ENCODE data around the gene TNNI2.

Gene TNNI2

DNA sequence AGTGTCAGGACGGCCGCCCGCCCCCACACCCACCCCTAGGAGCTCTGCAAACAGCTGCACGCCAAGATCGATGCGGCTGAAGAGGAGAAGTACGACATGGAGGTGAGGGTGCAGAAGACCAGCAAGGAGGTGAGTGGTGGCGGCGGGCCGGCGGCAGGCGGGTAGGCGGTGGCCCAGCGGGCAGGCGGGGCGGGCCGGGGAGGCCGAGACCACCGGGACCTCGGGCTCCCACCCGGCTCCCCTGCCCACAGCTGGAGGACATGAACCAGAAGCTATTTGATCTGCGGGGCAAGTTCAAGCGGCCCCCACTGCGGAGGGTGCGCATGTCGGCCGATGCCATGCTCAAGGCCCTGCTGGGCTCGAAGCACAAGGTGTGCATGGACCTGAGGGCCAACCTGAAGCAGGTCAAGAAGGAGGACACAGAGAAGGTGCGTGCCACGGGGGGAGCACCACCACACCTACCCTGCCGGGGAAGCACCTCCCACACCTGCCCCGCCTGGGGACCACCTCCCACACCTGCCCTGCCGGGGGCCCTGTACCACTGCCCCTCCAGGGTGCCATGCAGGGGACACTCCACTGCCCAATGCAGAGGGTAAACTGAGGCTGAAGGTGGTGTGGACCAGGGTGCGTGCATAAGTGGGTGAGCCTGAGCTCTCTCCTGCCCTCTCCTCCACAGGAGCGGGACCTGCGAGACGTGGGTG lies 2.1 kb downstream of the TNNI2 start:
- TF ChIP-seq, protein P1, sequence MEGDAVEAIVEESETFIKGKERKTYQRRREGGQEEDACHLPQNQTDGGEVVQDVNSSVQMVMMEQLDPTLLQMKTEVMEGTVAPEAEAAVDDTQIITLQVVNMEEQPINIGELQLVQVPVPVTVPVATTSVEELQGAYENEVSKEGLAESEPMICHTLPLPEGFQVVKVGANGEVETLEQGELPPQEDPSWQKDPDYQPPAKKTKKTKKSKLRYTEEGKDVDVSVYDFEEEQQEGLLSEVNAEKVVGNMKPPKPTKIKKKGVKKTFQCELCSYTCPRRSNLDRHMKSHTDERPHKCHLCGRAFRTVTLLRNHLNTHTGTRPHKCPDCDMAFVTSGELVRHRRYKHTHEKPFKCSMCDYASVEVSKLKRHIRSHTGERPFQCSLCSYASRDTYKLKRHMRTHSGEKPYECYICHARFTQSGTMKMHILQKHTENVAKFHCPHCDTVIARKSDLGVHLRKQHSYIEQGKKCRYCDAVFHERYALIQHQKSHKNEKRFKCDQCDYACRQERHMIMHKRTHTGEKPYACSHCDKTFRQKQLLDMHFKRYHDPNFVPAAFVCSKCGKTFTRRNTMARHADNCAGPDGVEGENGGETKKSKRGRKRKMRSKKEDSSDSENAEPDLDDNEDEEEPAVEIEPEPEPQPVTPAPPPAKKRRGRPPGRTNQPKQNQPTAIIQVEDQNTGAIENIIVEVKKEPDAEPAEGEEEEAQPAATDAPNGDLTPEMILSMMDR (conservative IDR thresholded peaks at IDR 0.05; ENCODE audit: low read length) = no peak

DNA sequence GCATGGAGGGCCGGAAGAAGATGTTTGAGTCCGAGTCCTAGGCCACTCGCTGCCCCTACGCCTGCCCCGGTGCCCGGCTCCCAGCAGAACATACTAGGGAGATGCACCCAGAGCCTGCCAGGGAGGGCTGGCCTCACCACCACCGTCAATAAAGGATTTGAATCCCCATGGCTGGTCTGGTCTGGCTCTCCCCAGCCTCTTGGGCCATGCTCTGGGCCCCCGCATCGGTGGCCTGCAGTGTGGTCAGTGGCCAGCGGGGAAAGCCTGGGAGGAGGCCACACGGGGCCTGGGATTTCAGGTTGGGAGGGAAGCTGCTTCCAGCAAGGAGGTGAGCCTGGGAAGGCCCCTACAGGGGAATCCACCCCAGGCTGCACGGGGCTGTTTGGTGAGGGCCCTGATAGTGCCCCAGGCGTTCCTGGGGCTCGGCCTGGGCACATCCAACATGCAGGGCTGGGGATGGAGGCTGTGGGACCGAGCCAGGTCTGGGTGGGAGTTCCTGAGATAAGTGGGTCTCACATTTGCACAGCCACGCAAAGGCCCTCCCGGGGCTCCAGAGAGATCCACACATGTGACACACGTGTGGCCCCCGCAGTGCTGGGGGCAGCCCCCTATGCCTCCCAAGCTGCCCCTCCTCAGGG lies 2.8 kb downstream of the TNNI2 start:
- TF ChIP-seq, protein P1 (conservative IDR thresholded peaks at IDR 0.05; ENCODE audit: low read length) = no peak
- H3K4me3 ChIP-seq (ENCODE audit: low read length) = no peak overlapping the region
- no peak for DNase-seq (ENCODE audit: low read depth)

More for the DNA sequence above, 2.1 kb downstream of the TNNI2 start:
- no peak for DNase-seq (ENCODE audit: low read depth)
- H3K4me3 ChIP-seq (ENCODE audit: low read length) = no peak overlapping the region

DNA sequence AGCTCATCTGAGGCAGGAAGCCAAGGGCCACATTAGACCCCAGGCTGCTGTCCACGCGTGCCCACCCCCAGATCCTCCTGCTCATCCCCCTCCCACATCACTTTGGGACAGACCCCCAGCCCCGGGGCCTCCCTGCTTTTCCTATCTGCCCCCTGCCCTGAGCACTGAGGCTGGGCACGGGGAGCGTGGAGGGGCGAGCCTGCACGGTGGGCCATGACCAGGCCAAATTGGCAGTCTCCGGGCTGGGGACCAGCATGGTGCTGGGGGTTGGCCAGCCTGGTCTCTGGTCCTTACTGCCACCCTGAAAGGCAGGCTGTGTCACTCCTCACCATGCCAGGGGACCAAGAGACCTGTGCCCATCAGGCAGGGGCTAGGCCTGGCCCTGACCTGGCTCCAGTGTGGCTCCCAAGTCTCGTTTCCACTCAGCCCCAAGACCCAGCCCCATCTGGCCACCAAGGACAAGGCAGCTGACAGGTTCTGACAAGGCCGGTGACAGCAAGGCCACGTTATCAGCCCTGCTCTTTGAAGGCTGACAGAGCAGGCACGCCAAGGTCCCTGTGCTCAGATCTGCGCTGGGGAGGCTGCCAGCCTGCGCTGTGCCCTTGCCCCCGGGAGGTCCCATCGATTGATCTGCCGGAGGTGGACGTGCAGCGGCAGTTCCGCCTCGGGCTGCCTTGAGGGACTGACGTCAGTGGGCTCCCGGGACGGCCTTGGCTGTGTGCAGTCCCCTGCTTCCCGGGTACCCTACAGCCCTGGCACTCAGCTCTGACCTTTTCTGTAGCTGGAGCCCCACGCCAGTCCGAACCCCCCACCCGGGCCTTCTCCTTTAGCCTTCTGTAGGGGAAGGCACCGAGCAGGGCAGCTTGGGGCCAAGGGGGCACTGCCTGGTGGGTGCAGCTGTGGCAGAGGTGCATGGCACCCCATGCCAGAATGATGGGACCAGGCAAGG lies 3.6 kb downstream of the TNNI2 start:
- TF ChIP-seq, protein P1 (conservative IDR thresholded peaks at IDR 0.05; ENCODE audit: low read length) = no peak
- DNase-seq (ENCODE audit: low read depth) = no peak
- H3K4me3 ChIP-seq (ENCODE audit: low read length) = no peak overlapping the region

DNA sequence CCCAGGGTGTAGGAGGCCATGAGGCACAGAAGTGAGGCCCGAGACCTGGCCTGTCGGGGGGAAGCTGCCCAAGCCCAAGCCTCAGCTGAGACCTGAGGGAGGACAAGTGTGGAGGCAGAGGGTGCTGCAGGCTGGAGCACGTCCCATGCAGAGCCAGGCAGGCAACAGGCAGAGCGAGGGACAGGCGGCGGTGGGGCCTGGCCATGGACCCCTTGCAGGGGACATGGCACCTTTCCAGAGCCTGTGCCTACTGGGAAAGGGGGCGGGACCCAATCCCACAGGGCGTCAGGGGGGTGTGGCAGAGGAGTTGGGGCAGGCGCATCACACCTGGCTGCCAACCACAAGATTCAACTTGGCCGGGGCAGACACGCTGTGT lies 4.3 kb downstream of the TNNI2 start:
- TF ChIP-seq, protein P1 (conservative IDR thresholded peaks at IDR 0.05; ENCODE audit: low read length) = no peak
- H3K4me3 ChIP-seq (ENCODE audit: low read length) = no peak overlapping the region
- DNase-seq (ENCODE audit: low read depth) = no peak

DNA sequence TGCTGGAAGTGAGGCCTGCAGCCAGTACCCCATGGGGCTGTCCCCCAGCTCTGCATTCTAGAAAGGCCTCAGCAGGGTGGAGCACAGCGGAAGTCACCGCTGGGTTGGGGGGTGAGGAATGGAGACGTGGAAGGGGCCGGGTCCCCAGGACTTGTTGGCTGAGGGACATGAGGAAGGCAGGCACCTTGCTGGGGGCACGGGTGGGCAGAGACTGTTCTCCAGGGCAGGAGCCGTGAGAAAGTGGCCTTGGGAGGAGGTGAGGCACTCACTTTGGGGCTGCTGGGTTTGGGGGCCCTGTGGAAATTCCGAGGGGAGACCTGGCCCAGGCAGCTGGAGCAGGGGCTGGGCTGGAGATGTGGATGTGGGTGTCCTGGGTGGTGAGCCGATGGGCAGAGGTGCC lies 5.0 kb downstream of the TNNI2 start:
- DNase-seq (ENCODE audit: low read depth) = no peak
- TF ChIP-seq, protein P1 (conservative IDR thresholded peaks at IDR 0.05; ENCODE audit: low read length) = no peak
- H3K4me3 ChIP-seq (ENCODE audit: low read length) = no peak overlapping the region

DNA sequence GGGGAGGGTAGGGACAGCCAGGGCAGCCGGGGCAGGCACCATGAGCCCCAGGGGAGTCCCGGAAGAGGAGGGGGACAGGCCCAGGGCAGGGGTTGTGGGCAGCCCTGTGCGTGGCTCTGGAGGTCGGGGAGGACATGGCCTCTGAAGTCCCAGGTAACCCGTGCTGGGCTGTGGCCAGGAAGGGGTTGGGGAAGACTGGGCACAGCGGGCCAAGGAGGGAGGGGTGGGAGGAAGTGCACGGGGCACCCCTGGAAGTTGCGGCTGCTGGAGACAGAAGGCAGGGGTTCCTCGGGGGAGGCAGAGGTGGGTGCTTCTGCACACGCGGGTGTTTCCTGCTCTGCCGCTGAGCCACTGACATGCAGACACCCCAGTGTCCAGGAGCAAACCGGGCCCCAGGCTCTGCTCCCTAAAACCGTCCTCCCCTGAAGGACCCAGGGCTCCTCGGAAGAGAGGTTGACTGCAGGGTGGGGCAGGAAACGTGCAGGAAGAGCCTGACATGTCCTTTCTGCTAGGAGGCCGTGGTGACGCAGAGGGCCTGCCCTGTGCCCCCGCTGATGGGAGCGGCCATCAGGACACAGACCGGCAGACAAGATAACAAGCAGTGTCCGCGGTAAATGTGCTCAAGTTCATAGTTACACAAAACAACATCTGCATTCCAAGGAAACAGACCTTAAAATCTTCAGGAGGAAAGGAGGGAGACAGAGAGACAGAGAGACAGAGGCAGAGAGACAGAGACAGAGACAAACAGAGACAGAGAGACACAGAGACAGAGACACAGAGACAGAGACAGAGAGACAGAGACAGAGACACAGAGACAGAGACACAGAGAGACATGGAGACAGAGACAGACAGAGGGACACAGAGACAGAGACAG lies 5.7 kb downstream of the TNNI2 start:
- H3K4me3 ChIP-seq (ENCODE audit: low read length) = no peak overlapping the region
- TF ChIP-seq, protein P1 (conservative IDR thresholded peaks at IDR 0.05; ENCODE audit: low read length) = no peak
- no peak for DNase-seq (ENCODE audit: low read depth)

All from AG10803 (cell line).